GM21367 (cell line): Measurements from ENCODE around the gene RAD51B.
A peak's percentile ranks its signal among the peaks of the same experiment; 100 is the strongest.

Experiments used
- ATAC-seq: cut with Tn5 transposase; IDR thresholded peaks from one replicate; pipeline ENCODE4 v1.9.1; 2021; ENCODE audit not compliant: unreplicated experiment

Gene RAD51B

DNA sequence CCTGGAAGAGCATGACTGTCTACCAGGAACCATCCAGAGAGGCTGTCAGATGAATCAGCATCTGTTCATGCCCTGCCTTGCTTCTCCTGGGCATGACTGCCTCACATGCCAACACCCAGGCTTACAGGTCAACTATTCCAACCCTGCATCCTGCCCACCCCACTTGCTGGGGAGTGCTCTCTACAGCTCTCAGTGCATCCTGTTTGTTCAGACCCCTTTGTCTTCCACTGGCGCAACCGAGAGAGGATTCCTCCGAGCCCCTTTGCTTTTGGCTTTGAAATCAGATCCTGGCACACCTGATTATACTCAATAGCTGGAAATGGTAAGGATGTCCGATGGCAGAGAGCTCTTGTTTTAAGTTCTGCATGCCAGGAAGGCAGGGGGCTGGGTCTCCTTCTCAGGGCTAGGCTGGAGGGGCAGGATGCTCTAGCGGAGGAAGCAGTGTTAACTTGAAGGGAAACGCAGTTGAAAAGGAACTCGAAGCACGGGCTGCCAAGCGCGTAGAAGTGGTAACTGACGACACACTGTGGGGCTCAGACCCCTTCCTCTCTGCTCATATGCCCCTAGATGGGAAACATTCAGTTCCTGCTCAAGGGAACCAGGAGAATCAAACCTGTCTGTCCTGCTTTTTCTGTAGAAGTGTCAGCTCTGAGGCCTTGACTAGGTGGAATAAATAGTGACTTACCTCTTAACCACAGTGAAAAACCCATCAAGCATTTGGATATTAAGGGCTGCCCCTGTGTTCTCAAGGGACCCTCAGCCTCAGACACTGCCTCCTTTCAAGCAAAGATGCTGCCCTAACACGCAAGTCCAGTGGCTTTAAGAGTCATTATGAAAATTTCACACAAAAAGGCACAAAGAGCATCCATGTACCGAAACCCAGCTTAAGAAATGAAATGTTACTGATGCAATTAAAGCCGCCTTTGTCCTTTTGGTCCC is 675.8 kb downstream of the RAD51B start:
- ATAC-seq: no peak

- no peak for ATAC-seq
Measured at GRCh38 chr14:68497011-68497410, 677.4 kb downstream of the RAD51B start.

DNA sequence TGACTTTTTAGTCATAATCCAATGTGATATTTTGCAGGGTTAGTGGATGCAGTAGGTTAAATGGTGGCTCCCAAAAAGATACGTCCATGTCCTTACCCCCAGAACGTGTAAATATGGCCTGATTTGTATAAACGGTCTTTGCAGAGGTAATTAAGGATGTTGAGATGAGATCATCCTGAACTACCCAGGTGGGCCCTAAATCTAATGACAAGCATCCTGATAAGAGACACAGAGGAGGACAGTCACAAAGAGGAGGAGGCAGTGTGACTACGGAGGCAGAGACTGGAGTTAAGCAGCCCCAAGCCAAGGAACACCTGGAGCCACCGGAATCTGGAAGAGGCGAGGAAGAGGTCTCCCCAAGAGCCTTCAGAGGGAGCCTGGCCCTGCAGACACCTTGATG is 679.9 kb downstream of the RAD51B start:
- no peak for ATAC-seq

DNA sequence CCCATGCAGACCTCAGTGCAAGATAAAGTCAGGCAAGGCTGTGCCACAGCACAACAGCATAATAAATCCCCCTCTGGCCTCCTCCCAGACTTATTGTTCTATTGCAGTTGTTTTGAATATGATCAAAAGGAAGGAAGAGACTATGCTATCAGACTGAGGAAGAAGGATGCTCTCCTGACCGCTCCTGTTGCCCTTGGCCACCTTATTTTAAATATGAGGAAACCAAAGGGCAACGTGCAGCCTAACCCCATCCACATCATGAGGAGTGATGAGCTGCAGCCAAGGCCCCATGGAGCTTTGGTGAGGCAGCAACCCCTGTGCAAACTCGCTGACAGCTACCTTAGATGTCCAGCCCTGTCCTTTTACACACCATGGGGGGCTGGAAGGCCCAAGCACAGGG is 681.6 kb downstream of the RAD51B start:
- ATAC-seq: no peak

GRCh38 chr14:68501614-68502052 is 682.1 kb downstream of the RAD51B start:
- ATAC-seq: no peak

- no peak for ATAC-seq
Measured at GRCh38 chr14:68502230-68502629, 682.7 kb downstream of the RAD51B start.

DNA sequence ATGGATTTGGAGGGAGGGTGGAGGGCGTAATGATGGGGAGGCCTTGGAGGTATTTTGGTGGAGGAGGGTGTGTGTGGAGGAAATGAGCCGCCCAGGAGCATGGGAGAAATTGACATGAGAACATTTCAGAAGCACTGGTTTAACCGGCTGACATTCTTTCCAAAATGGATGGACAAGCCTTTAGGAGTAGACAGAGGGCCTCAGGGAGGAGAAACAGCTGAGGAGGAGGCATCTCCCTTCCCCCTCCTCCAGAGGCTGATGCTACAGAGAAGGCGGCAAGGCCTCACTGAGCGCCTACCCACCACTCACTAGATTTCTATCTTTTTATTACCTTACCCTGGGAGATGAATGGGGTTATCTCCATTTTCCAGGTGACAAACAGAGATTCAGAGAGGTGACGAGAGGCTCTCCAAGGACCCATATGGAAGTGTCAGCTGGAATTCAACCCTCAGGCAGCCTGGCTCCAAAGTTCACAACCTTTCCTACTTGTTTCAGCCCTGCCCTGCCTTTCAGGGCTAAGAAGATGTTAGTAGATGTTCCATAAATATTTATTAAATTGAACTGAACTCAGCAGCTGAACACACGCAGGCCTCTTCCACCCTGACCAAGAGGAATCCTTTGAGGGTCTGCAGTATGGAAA is 683.7 kb downstream of the RAD51B start:
- ATAC-seq: no peak

DNA sequence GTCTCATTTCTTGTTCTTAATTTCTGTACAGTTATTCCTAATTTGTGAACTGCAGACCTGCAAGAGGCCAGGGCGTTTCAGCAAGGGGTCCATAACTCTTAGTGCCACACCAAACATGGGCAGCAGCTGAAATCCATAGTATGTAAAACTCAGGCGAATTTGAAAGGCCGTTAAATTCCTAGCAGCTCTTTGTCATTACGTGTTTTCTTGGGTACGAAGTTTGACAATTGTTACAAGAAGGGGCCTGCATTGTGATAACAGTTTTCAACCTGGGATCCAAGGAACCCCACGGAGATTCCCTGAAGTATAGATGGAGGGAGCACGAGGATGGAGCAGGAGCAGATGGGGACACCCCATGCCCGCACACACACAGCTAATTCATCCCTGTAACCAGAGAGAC is 685.3 kb downstream of the RAD51B start:
- ATAC-seq: no peak

GRCh38 chr14:68506021-68506644 is 686.6 kb downstream of the RAD51B start:
- no peak for ATAC-seq

- ATAC-seq: peak; percentile 63
Measured at GRCh38 chr14:68506645-68507419, 687.3 kb downstream of the RAD51B start.

DNA sequence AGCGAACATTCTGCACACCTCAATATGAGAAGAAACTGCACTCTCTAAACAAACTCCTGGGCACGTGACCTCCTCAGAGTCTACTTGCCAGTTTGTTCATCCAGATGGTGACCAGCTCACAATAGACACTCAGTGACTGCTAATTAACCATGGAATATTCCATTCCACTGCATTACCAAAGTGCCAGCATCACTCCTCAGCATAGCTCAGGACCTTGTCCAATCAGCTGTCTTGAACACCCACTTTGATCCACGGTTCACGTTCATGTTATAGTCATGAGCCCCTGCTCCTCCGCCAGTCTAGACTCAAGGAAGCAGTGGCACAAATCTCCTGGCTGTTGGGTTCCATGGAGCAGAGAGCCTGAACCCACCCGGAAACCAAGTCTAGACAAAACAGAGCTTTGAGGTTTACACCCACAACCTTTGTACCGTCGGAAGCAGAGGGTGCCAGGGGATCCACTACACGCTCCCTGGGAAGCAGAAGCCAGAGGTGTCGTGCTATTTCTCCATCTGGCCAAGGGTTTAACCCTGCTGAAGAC is 688.0 kb downstream of the RAD51B start:
- ATAC-seq: no peak

DNA sequence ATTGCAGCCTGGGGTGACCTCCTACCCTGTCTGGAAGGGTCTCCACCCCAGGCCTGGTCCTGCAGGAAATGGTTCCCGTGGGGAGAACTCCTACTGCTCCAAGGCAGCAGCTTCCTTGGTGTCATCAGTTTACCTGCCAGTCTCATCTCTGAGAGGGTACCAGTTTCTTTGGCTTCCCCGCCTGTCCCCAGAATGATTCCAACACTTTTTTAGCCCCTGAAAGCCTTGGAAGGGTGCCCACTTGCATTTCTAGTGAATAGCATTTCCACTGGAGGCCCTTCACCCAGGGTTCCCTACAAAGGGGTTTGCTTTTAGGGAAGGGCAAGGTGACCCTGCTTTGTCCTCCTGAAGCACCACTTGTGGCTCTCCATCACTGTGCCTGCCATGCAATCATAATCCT is 689.0 kb downstream of the RAD51B start:
- ATAC-seq: no peak

- ATAC-seq: no peak
Measured at GRCh38 chr14:68509188-68509983, 689.8 kb downstream of the RAD51B start.

DNA sequence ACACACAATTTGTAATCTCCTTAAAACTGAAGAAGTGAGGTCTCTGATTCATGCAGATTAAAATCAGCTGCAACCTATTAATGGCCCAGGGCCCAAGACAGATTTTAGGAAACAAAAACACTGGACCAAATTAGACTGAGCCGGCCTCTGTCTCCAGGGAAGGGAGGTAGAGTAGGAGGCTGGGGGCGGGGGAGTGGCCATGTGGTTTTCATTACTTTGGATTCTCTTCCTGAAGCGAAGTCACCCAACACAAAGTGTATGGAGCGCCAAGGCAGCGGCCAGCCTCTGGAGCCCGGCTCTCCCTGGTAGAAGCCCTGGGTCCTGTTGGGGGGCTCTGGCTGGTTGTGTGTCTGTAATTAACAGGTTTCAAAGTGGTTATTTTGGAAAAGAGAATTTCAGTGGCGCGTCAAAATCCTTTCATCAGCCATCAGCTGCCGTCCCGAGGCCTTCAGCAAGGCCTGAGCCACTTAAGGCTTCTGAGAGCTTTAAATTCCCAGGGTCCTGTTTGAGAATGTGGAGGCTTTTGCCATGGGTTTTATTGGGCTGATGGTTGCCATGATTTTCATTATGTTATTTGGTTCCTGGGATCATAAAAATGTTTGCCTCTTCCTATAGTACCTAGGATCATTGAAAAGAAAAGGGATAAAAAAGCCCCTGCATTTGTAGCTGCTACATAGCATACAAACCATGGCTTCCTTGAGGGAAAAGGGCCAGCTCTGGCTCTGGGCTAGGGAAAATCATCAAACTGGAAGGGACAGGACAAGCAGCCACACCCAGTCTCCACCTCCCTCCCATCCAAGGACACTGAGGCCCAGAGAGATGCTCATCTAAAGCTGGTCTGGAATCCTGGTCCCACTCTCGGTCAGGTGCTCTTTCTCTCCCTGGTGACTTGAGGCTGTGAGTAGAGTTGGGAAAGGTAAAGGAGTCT is 690.9 kb downstream of the RAD51B start:
- no peak for ATAC-seq

- no peak for ATAC-seq
Measured at GRCh38 chr14:68511129-68512047, 691.8 kb downstream of the RAD51B start.

DNA sequence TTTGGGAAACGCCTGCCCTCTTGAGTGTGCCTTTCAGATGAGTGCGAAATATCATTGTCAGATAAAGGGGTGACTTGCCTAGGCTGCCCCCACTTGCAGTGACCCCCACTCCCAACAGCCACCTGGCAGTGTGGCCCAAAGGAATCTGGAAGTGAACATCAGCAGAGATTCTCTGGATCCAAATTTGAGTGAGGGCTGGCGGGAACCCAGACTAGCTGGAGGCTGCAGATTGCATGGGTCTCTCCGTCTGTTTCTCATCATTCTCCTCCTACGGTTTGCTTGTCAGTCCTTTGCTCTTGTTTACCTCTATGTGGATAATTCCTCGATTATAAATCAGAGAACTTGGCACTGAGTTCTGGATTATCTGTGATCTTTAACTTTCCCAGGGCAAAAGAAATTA is 692.5 kb downstream of the RAD51B start:
- no peak for ATAC-seq

DNA sequence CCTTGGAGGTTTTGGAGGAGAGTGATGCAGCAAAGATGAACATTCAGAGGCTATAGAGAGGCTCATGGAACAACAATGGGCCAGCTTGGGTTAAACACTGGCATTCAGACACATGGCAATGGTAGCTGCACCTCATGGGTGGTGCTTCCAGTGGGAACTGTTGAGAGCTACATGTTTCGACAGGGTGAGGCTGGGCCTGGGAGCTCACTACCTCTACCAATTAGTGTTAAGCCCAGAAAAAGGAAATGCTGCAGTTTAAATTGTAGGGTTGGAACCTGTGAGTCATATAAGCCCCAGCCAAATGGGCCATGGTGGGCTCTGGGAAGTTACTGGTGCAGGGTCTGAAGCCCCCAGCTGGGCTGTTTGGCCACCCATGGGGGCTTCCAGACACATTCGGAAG is 693.6 kb downstream of the RAD51B start:
- ATAC-seq: no peak
